GM18951 (cell line): ENCODE data around the gene EFNB3.

ENCODE experiments used
- POLR2A ChIP-seq: IDR thresholded peaks from 4 replicates; pipeline ENCODE4 v1.6.1; 2011; ENCODE audit warnings: mild to moderate bottlenecking; ENCODE audit not compliant: insufficient read length, insufficient read depth; ENCODE audit errors: extremely low read depth
- in situ Hi-C: fragments of 300-500 bp; cut with MboI; formaldehyde crosslinking; loops from one replicate; pipeline ENCODE4 v1.12.0; 2022; ENCODE audit warnings: low sequenced_read_pairs, mixed read lengths, inconsistent platforms; ENCODE audit not compliant: unreplicated experiment

EFNB3 gene

DNA sequence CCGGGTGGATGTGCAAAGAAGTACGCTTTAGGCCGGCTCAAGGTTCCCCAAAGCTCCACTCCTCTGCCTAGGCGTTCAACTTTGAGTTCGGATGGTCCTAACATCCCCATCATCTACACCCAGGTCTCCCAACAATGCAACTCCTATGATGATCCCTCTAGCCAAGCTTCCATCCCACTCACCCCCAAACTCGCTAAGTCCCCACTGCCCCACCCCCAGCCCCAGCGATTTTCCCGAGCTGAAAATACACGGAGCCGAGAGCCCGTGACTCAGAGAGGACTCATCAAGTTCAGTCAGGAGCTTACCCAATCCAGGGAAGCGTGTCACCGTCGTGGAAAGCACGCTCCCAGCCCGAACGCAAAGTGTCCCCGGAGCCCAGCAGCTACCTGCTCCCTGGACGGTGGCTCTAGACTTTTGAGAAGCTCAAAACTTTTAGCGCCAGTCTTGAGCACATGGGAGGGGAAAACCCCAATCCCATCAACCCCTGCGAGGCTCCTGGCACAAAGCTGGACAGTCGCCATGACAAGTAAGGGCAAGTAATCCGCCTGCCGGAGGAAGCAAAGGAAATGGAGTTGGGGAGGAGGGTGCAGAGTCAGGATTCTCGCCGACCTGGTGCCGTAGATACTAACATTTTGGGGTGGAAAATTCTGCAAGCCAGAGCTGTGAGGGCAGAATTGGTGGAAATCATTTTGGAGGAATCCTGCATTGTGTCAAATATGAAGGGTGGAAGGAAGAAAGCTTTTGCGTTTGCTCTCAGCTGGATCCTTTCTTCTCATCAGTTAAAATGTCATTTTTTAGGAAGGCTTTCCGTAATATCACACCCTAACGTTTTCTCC is 17.7 kb upstream of the EFNB3 start, which contains the start of gene TP53:
TP53 (minus strand) TSS at position 419 of the 836 bp plus-strand sequence. CDS start 10,896 bp downstream, outside the sequence.
- in situ Hi-C loops: no loop called here

DNA sequence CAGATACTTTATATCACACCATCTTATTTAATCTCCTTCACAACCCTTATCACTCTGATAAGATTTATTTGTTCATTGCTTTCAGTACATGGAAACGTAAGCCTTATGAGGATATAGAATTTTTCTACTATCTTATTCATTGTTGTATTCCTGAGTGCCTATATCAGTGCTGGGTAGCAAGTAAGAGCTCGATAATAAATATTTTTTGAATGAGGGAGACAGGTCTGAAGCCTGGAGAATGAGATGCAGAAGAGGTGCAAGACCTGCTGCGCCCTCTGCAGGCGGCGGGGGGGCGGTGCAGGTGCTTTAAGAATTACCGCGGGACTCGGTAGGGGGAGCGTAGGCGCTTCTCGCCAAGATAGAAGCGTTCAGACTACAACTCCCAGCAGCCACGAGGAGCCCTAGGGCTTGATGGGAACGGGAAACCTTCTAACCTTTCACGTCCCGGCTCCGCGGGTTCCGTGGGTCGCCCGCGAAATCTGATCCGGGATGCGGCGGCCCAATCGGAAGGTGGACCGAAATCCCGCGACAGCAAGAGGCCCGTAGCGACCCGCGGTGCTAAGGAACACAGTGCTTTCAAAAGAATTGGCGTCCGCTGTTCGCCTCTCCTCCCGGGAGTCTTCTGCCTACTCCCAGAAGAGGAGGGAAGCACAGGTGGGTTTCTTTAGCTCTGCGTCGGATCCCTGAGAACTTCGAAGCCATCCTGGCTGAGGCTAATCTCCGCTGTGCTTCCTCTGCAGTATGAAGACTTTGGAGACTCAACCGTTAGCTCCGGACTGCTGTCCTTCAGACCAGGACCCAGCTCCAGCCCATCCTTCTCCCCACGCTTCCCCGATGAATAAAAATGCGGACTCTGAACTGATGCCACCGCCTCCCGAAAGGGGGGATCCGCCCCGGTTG is 16.8 kb upstream of the EFNB3 start, which contains the start of gene WRAP53:
WRAP53 (plus strand) TSS at position 570 of the 900 bp plus-strand sequence; CDS start at position 742, 172 bp downstream.
- peak; percentile 72 for TF ChIP-seq POLR2A
- in situ Hi-C loops: no loop called here

More for the DNA sequence above, 17.7 kb upstream of the EFNB3 start, which contains the start of gene TP53:
- TF ChIP-seq POLR2A: peak; percentile 97

DNA sequence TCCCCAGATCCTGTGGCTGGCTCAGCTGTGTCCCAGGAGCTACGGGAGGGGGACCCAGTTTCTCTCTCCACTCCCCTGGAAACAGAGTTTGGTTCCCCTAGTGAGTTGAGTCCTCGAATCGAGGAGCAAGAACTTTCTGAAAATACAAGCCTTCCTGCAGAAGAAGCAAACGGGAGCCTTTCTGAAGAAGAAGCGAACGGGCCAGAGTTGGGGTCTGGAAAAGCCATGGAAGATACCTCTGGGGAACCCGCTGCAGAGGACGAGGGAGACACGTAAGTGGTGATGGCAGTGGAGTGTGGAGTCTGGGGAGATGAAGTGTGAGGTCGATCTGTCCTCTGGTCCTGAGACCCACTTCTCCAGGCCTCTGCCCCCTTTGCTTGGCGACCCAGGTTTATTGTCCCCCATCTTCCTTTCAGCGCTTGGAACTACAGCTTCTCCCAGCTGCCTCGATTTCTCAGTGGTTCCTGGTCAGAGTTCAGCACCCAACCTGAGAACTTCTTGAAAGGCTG is 16.1 kb upstream of the EFNB3 start:
- in situ Hi-C loops: no loop called here
- TF ChIP-seq POLR2A: no peak

DNA sequence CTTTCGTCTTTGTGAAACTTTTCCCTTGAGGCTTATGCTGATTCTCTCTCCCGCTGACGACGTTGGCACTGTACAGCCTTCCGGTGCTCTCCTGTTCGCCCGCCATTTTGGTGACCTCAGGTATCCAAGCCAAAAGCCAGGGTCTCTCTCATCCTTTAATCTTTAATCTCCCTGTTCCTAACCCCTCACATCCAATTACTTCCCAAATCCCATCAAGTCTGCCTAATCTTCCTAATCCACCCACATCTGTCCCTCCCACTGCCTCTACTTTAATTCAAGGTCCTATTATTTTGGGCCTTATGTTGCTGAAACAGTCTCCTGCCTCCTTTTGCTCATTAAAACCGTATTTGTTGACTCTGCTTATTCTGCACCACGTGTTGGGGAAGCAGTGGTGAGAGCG is 9.4 kb upstream of the EFNB3 start:
- no peak for TF ChIP-seq POLR2A
- in situ Hi-C loops: no loop called here

DNA sequence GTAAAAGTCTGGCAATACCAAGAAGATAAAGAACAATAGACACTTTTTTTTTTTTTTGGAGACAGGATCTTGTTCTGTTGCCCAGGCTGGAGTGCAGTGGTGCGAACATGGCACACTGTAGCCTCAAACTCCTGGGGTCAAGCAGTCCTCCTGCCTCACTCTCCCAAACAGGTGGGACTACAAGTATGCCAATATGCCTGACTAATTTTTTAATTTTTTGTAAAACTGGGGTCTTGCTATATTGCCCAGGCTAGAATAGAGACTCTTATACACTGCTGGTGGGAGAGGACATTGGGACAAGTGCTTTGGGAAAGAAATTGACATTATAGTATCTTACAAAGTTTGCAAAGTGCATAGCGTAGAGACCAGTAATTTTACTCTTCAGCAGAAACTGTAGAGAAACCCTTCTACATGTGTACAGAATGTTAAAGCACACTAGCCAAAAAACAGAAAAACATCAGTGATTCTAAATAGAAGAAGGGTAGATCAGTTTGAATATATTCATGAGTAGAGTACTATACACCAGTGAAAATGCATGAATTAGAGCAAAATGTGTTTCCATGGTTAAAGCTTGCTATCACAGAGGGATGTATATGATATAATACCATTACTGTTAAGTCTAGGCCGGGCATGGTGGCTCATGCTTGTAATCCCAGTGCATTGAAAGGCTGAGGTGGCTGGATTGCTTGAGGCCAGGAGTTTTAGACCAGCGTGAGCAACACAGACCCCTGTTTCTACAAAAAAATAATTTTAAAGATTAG is 7.0 kb upstream of the EFNB3 start:
- TF ChIP-seq POLR2A: no peak
- in situ Hi-C loops: no loop called here

DNA sequence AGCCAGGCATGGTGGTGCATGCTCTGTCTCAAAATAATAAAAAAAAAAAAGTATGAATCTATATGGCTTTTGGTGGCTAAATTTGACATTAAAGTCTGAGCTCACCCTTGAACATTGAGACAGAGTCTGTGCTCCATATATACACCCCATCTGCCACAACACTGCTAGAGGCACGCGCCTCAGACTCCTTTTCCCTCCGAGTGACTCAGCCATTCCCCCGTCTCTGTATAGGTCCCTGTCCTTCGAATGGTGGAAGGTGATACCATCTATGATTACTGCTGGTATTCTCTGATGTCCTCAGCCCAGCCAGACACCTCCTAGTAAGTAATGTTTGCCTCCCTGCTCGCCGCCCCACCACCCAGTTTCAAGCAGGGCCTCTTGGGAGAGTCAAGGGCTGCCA is 4.5 kb upstream of the EFNB3 start:
- no peak for TF ChIP-seq POLR2A

DNA sequence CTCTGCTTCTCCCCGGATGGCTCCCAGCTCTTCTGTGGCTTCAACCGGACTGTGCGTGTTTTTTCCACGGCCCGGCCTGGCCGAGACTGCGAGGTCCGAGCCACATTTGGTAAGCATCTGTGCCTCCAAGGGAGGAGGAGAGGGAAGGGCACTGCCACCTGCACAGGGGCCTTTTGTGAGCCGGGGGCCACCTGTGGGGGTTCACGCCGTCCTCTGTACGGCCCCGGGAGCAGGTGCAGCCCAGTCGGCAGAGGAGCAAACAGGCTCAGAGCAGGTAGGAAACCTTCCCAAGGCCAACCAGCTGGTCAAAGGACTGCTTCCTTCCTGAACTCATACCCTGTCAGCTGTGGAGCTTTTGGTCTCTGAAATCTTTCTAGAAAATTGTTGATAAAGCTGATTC is 3.3 kb upstream of the EFNB3 start:
- TF ChIP-seq POLR2A: no peak
- in situ Hi-C loops: no loop called here

More for the DNA sequence above, 4.5 kb upstream of the EFNB3 start:
- in situ Hi-C loops: no loop called here

DNA sequence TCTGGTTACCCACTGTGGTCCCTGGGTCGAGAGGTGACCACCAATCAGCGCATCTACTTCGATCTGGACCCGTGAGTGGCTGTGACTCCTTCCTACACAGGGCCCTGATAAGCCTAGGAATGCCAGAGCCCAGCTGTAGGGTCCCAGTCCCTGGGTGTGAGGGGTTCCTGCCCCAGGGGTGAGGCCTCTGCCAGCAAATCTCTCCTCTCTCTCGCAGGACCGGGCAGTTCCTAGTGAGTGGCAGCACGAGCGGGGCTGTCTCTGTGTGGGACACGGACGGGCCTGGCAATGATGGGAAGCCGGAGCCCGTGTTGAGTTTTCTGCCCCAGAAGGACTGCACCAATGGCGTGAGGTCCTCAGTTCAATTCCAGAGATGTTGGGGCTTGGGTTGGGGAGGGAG is 2.2 kb upstream of the EFNB3 start:
- in situ Hi-C loops: no loop called here
- no peak for TF ChIP-seq POLR2A

DNA sequence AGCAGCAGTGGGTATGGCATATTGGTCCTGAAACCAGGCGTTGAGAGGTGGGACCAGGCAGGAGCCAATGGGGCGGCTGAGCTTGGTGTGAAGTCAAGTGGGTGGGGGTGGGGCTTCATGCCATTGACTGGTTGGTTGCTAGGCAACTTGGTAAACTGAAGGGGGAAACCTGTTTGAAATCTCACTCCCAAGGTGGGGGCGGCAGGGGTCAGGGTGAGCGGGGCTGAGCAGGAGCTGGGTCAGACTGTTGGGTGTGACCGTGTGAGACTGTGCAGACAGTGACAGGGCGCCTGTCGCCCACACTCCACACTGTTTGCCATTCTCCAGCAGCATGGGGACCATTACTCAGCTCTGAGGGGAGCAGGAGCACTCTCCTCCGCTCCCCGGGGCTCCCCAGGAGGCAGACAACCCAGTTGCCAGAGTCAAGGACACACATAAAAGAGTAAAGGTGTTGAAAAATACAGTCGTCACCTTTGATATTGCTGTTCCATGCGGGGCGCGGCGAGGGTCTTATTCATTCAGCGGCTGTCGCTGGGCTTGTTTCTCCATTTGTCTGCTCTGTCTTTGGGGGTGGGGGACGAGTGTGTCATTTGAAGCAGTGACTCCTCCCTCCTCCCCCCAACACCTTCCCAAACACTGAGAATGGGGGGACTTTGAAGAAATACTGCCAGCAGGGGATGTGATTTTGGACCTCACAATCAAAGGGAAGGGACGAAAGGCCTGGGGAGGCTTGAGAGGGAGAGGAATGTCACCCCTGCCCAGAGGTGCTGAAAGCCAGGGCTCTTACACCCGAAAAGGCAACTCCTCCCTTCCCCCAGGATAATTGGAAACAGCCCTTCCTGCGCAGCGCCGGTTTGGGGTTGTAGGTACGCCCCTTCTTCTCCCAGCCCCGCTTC is 1.2 kb upstream of the EFNB3 start:
- TF ChIP-seq POLR2A: no peak
- in situ Hi-C loops: no loop called here

DNA sequence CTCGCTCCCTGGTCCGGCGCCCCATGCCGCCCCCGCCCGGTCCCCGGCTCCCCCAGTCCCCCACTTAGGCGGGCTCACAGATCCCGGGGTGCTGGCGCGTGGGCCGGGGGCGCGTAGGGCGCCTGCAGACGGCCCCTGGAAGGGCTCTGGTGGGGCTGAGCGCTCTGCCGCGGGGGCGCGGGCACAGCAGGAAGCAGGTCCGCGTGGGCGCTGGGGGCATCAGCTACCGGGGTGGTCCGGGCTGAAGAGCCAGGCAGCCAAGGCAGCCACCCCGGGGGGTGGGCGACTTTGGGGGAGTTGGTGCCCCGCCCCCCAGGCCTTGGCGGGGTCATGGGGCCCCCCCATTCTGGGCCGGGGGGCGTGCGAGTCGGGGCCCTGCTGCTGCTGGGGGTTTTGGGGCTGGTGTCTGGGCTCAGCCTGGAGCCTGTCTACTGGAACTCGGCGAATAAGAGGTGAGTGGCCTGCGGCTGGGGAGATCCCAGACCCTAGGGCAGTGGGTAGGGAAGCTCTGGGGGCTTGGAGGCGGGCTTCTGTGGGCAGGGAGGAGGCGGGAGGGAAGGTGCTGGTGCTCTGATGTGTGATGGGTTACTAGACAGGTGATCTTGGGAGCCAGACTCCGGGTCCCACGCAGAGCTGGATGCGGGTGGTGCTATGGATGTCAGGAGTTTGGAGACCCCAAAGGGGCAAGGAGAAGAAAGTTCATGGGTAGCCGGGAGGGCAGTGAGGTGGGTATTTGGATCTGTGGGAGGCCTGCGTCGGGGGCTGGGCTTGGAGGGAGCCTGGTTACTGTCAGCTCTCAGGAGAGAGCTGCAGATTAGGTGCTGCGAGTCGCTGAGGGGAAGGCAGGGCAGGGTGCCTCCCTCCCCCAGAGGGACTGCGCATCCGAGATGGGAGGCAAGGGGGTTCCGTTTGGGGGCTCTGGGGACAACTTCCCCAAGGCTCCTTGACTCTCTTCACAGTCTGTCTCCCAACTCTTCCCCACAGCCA is 560 bp downstream of the EFNB3 start:
- in situ Hi-C loops: no loop called here
- TF ChIP-seq POLR2A: no peak
